OCI-LY3 (cell line): ENCODE data around the gene EFHC1.
"Not testable (repeated sequence)": the region's sequence is repeated elsewhere in the genome, so short reads cannot be mapped to it uniquely, and the experiment has no call there.

ENCODE experiments used
- CTCF ChIP-seq: fragments of 200-600, 300-600 bp; sonication (generic); IDR thresholded peaks from 2 replicates; pipeline ENCODE4 v1.5.1; 2014; ENCODE audit warnings: antibody characterized with exemption, low read length, low read depth
- EZH2phosphoT487 ChIP-seq: fragments of 200-600 bp; shearing (Covaris generic); IDR thresholded peaks from 2 replicates; pipeline ENCODE4 v1.6.1; 2018; ENCODE audit warnings: antibody characterized with exemption, mixed run types, low read depth

- TF ChIP-seq EZH2phosphoT487, CTCF: not testable (repeated sequence)
These were observed 13.2 kb downstream of the EFHC1 start for GRCh38 chr6:52433294-52433693.
